Cardiac fibroblast (primary cell): ENCODE measurements around the gene PMEPA1.
A peak's percentile ranks its signal among the peaks of the same experiment; 100 is the strongest.

Experiments used
- DNase-seq, 2 donors: peaks; one replicate each; pipeline versions ENCODE4 v3.0.0 to v3.0.0-alpha.2; 2010; ENCODE audit warnings: low read depth in 2 of 2
- H3K4me3 ChIP-seq, 2 donors: replicated peaks in 1 of 2; 1 replicate in 1 of 2; 2 replicates in 1 of 2; pipeline ENCODE4 v1.5.1; 2011; ENCODE audit warnings: low read depth in 2 of 2, low read length in 2 of 2, mild to moderate bottlenecking in 2 of 2, moderate library complexity in 1 of 2
- CTCF ChIP-seq: IDR thresholded peaks from one replicate; pipeline ENCODE4 v1.5.1; 2011; ENCODE audit warnings: low read depth, mild to moderate bottlenecking, low read length, inconsistent platforms

The PMEPA1 gene

GRCh38 chr20:57718490-57719009 is 8.7 kb upstream of the PMEPA1 start:
- H3K4me3 ChIP-seq, result peak overlapping the region; percentile 39 to 42
- TF ChIP-seq CTCF, result no peak
- DNase-seq, result peak; percentile 96

- peak in 1 of 2 donors; percentile 34 for DNase-seq
- H3K4me3 ChIP-seq, result no peak overlapping the region
- TF ChIP-seq CTCF, result no peak
Measured at GRCh38 chr20:57717797-57718196, 8.0 kb upstream of the PMEPA1 start.

GRCh38 chr20:57716901-57717300 is 7.1 kb upstream of the PMEPA1 start:
- no peak for TF ChIP-seq CTCF
- H3K4me3 ChIP-seq, result no peak overlapping the region
- DNase-seq, result no peak

- H3K4me3 ChIP-seq, result no peak overlapping the region
- peak; percentile 10 to 71 for DNase-seq
- TF ChIP-seq CTCF, result no peak
Measured at GRCh38 chr20:57716202-57716601, 6.4 kb upstream of the PMEPA1 start.

GRCh38 chr20:57715268-57715904 is 5.6 kb upstream of the PMEPA1 start:
- no peak for TF ChIP-seq CTCF
- no peak for DNase-seq
- H3K4me3 ChIP-seq, result no peak overlapping the region

GRCh38 chr20:57714409-57715267 is 4.8 kb upstream of the PMEPA1 start:
- DNase-seq, result peak; percentile 64 to 69
- TF ChIP-seq CTCF, result no peak
- no peak overlapping the region for H3K4me3 ChIP-seq
